Naive thymus-derived CD8-positive, alpha-beta T cell (primary cell): ENCODE results near the gene DNAJC12. TPM values are rescaled to one million over a fixed set of nuclear protein-coding genes. Genes with fewer than 3 reads are reported as not detected.
"Not testable (repeated sequence)": the region's sequence is repeated elsewhere in the genome, so short reads cannot be mapped to it uniquely, and the experiment has no call there.

Source experiments
- ATAC-seq, 2 donors: fragments of 150-1000 bp; cut with Tn5 transposase in 1 of 2; sonication (Bioruptor Pico), chemical (Tn5 transposase) in 1 of 2; 1 replicate in 1 of 2; 2 replicates in 1 of 2; pipeline ENCODE4 v1.10.0; 2021; ENCODE audit warnings: mild to moderate bottlenecking in 2 of 2, moderate library complexity in 2 of 2
- POLR2A ChIA-PET: fragments of 350-600 bp; sonication (Branson Sonifier 250); formaldehyde crosslinking; loops from one replicate; lab custom pipeline; 2021; ENCODE audit warnings: antibody characterized with exemption; lab: Charles Lee
- DNase-seq, 10 donors: peaks; one replicate each; pipeline versions ENCODE4 v3.0.0 to v3.0.0-alpha.2; 2020 to 2022
- H3K27ac Mint-ChIP-seq, 10 donors: one replicate each; pipeline ENCODE4 v1.8.0; 2020 to 2022; ENCODE audit warnings: mild to moderate bottlenecking in 10 of 10, mixed read lengths in 10 of 10, moderate library complexity in 4 of 10, inconsistent platforms in 1 of 10
- H3K27me3 Mint-ChIP-seq, 5 donors: one replicate each; pipeline ENCODE4 v1.8.0; 2021 to 2022; ENCODE audit warnings: mixed read lengths in 5 of 5
- H3K36me3 Mint-ChIP-seq, 3 donors: one replicate each; pipeline ENCODE4 v1.8.0; 2020 to 2022; ENCODE audit warnings: mixed read lengths in 3 of 3, mild to moderate bottlenecking in 2 of 3, inconsistent platforms in 1 of 3
- H3K4me1 Mint-ChIP-seq, 4 donors: one replicate each; pipeline ENCODE4 v1.8.0; 2021 to 2022; ENCODE audit warnings: mixed read lengths in 4 of 4
- H3K4me3 Mint-ChIP-seq, 10 donors: one replicate each; pipeline ENCODE4 v1.8.0; 2020 to 2022; ENCODE audit warnings: mild to moderate bottlenecking in 10 of 10, mixed read lengths in 10 of 10, moderate library complexity in 6 of 10, inconsistent platforms in 1 of 10
- H3K9me3 Mint-ChIP-seq, 9 donors: one replicate each; pipeline ENCODE4 v1.8.0; 2020 to 2022; ENCODE audit warnings: mixed read lengths in 9 of 9, mild to moderate bottlenecking in 3 of 9, inconsistent platforms in 1 of 9, moderate library complexity in 1 of 9
- polyA plus RNA-seq, 3 donors: library from polyadenylated mRNA; unstranded; fragments of 300-500 nt; fragmentation: Illumina TruSeq; gene quantifications; one replicate each; pipeline ENCODE4 v1.2.3, GENCODE V29; 2021
- total RNA-seq, 8 experiments: library from RNA in 2 of 8; stranded (reverse) in 2 of 8; gene quantifications; one replicate each; pipeline ENCODE4 v1.2.3 and lab custom pipeline; 2021 to 2026

DNAJC12 gene
- total and polyA plus RNA-seq, 5 experiments from 2014 or later, result 0.30 to 1.4 TPM; not detected in 3

- Mint-ChIP-seq H3K27me3 (no peaks in the 10 kb centered on the region), H3K9me3 (peaks cover 0 to 7% (median 5%) of the 10 kb centered on the region in 9 donors), H3K4me1 (peaks cover 0 to 6% (median 1%) of the 10 kb centered on the region in 4 donors), H3K36me3 (peaks cover 0 to 3% (median 0%) of the 10 kb centered on the region in 3 donors), H3K27ac (no peak overlapping the region), H3K4me3 (no peak overlapping the region)
- POLR2A ChIA-PET, result no interaction called here
- DNase-seq (no peak), ATAC-seq (no peak)
Observed at GRCh38 chr10:67836488-67836887, 1.5 kb downstream of the DNAJC12 start.

- DNase-seq, H3K4me1 Mint-ChIP-seq, H3K36me3 Mint-ChIP-seq, H3K4me3 Mint-ChIP-seq, H3K9me3 Mint-ChIP-seq, POLR2A ChIA-PET, ATAC-seq, H3K27me3 Mint-ChIP-seq: not testable (repeated sequence)
- H3K27ac Mint-ChIP-seq, result peak overlapping the region in 1 of 10 donors; percentile 74
Observed at GRCh38 chr10:67835541-67836394, 2.2 kb downstream of the DNAJC12 start.

GRCh38 chr10:67834375-67834774, 3.6 kb downstream of the DNAJC12 start:
- POLR2A ChIA-PET, result no interaction called here
- H3K36me3 Mint-ChIP-seq, result no peaks in the 10 kb centered on the region
- peaks cover 0 to 6% (median 1%) of the 10 kb centered on the region in 4 donors for H3K4me1 Mint-ChIP-seq

GRCh38 chr10:67827811-67828210, 10.2 kb downstream of the DNAJC12 start:
- H3K27me3 Mint-ChIP-seq, result no peaks in the 10 kb centered on the region
- no peak overlapping the region for H3K27ac Mint-ChIP-seq
- no peak for ATAC-seq
- no peak overlapping the region for H3K4me3 Mint-ChIP-seq
- no peaks in the 10 kb centered on the region for H3K9me3 Mint-ChIP-seq
- POLR2A ChIA-PET, result interaction anchor here (0.7 kb wide), 1 partner anchor 51 kb away, joined by 3 read pairs; no protein-coding TSS in a partner anchor
- no peak for DNase-seq
- peaks cover 0 to 5% (median 3%) of the 10 kb centered on the region in 4 donors for H3K4me1 Mint-ChIP-seq
- H3K36me3 Mint-ChIP-seq, result no peaks in the 10 kb centered on the region

More at GRCh38 chr10:67834375-67834774, 3.6 kb downstream of the DNAJC12 start:
- Mint-ChIP-seq H3K9me3 (no peaks in the 10 kb centered on the region), H3K27me3 (no peaks in the 10 kb centered on the region), H3K27ac (no peak overlapping the region), H3K4me3 (no peak overlapping the region)
- no peak for DNase-seq
- ATAC-seq, result no peak

GRCh38 chr10:67819768-67820204, 18.2 kb downstream of the DNAJC12 start:
- Mint-ChIP-seq H3K9me3 (no peaks in the 10 kb centered on the region), H3K4me3 (no peak overlapping the region), H3K36me3 (no peaks in the 10 kb centered on the region), H3K27me3 (peaks cover 0 to 4% (median 4%) of the 10 kb centered on the region in 5 donors), H3K4me1 (no peaks in the 10 kb centered on the region), H3K27ac (no peak overlapping the region)
- POLR2A ChIA-PET, result no interaction called here
- ATAC-seq (no peak), DNase-seq (no peak)

- Mint-ChIP-seq H3K9me3 (no peaks in the 10 kb centered on the region), H3K4me1 (no peaks in the 10 kb centered on the region), H3K27me3 (peaks cover 0 to 5% (median 4%) of the 10 kb centered on the region in 5 donors), H3K36me3 (no peaks in the 10 kb centered on the region), H3K27ac (no peak overlapping the region), H3K4me3 (no peak overlapping the region)
- POLR2A ChIA-PET, result no interaction called here
- ATAC-seq, result no peak
- DNase-seq, result no peak
Observed at GRCh38 chr10:67818323-67818722, 19.7 kb downstream of the DNAJC12 start.

GRCh38 chr10:67816719-67817118, 21.3 kb downstream of the DNAJC12 start:
- Mint-ChIP-seq H3K4me1 (no peaks in the 10 kb centered on the region), H3K4me3 (no peak overlapping the region), H3K9me3 (no peaks in the 10 kb centered on the region), H3K27ac (no peak overlapping the region), H3K36me3 (no peaks in the 10 kb centered on the region), H3K27me3 (peaks cover 0 to 7% (median 0%) of the 10 kb centered on the region in 5 donors)
- POLR2A ChIA-PET, result no interaction called here
- ATAC-seq (no peak), DNase-seq (no peak)

GRCh38 chr10:67815571-67816059, 22.4 kb downstream of the DNAJC12 start:
- H3K27ac Mint-ChIP-seq, result no peak overlapping the region
- no peak for ATAC-seq

GRCh38 chr10:67812007-67812406, 26.0 kb downstream of the DNAJC12 start:
- no peak overlapping the region for H3K27ac Mint-ChIP-seq
- POLR2A ChIA-PET, result no interaction called here
- DNase-seq (no peak), ATAC-seq (no peak)
- H3K27me3 Mint-ChIP-seq, result peaks cover 0 to 22% (median 1%) of the 10 kb centered on the region in 5 donors
- H3K4me1 Mint-ChIP-seq, result no peaks in the 10 kb centered on the region
- no peaks in the 10 kb centered on the region for H3K36me3 Mint-ChIP-seq
- H3K9me3 Mint-ChIP-seq, result no peaks in the 10 kb centered on the region
- H3K4me3 Mint-ChIP-seq, result no peak overlapping the region

More at GRCh38 chr10:67815571-67816059, 22.4 kb downstream of the DNAJC12 start:
- Mint-ChIP-seq H3K4me3 (no peak overlapping the region), H3K9me3 (no peaks in the 10 kb centered on the region), H3K36me3 (no peaks in the 10 kb centered on the region), H3K4me1 (no peaks in the 10 kb centered on the region), H3K27me3 (peaks cover 0 to 12% (median 1%) of the 10 kb centered on the region in 5 donors)
- POLR2A ChIA-PET, result no interaction called here
- no peak for DNase-seq

- no peak overlapping the region for H3K4me3 Mint-ChIP-seq
- no peak overlapping the region for H3K27ac Mint-ChIP-seq
- H3K27me3 Mint-ChIP-seq, result peaks cover 0 to 22% (median 4%) of the 10 kb centered on the region in 5 donors
- H3K4me1 Mint-ChIP-seq, result no peaks in the 10 kb centered on the region
- ATAC-seq (no peak), DNase-seq (no peak)
- no peaks in the 10 kb centered on the region for H3K9me3 Mint-ChIP-seq
- POLR2A ChIA-PET, result no interaction called here
- no peaks in the 10 kb centered on the region for H3K36me3 Mint-ChIP-seq
Observed at GRCh38 chr10:67809107-67809506, 28.9 kb downstream of the DNAJC12 start.

- Mint-ChIP-seq H3K9me3 (no peaks in the 10 kb centered on the region), H3K27me3 (peaks cover 0 to 22% (median 4%) of the 10 kb centered on the region in 5 donors), H3K36me3 (no peaks in the 10 kb centered on the region), H3K4me3 (no peak overlapping the region), H3K27ac (no peak overlapping the region), H3K4me1 (no peaks in the 10 kb centered on the region)
- POLR2A ChIA-PET, result no interaction called here
- no peak for DNase-seq
- no peak for ATAC-seq
Observed at GRCh38 chr10:67808704-67809103, 29.3 kb downstream of the DNAJC12 start.

- ATAC-seq (no peak), DNase-seq (no peak)
- no peak overlapping the region for H3K27ac Mint-ChIP-seq
- H3K4me1 Mint-ChIP-seq, result no peaks in the 10 kb centered on the region
- no peak overlapping the region for H3K4me3 Mint-ChIP-seq
- POLR2A ChIA-PET, result no interaction called here
- no peaks in the 10 kb centered on the region for H3K36me3 Mint-ChIP-seq
- no peaks in the 10 kb centered on the region for H3K9me3 Mint-ChIP-seq
- H3K27me3 Mint-ChIP-seq, result peaks cover 0 to 22% (median 4%) of the 10 kb centered on the region in 5 donors
Observed at GRCh38 chr10:67807855-67808456, 30.0 kb downstream of the DNAJC12 start.

GRCh38 chr10:67804395-67804678, 33.7 kb downstream of the DNAJC12 start:
- POLR2A ChIA-PET, result no interaction called here
- no peak overlapping the region for H3K4me3 Mint-ChIP-seq
- ATAC-seq, result no peak

More at GRCh38 chr10:67804395-67804678, 33.7 kb downstream of the DNAJC12 start:
- Mint-ChIP-seq H3K36me3 (no peaks in the 10 kb centered on the region), H3K4me1 (no peaks in the 10 kb centered on the region), H3K27ac (no peak overlapping the region), H3K9me3 (no peaks in the 10 kb centered on the region), H3K27me3 (peaks cover 0 to 4% (median 0%) of the 10 kb centered on the region in 5 donors)
- DNase-seq, result no peak
